ENCODE measurements around the gene RELN.

The RELN gene

DNA sequence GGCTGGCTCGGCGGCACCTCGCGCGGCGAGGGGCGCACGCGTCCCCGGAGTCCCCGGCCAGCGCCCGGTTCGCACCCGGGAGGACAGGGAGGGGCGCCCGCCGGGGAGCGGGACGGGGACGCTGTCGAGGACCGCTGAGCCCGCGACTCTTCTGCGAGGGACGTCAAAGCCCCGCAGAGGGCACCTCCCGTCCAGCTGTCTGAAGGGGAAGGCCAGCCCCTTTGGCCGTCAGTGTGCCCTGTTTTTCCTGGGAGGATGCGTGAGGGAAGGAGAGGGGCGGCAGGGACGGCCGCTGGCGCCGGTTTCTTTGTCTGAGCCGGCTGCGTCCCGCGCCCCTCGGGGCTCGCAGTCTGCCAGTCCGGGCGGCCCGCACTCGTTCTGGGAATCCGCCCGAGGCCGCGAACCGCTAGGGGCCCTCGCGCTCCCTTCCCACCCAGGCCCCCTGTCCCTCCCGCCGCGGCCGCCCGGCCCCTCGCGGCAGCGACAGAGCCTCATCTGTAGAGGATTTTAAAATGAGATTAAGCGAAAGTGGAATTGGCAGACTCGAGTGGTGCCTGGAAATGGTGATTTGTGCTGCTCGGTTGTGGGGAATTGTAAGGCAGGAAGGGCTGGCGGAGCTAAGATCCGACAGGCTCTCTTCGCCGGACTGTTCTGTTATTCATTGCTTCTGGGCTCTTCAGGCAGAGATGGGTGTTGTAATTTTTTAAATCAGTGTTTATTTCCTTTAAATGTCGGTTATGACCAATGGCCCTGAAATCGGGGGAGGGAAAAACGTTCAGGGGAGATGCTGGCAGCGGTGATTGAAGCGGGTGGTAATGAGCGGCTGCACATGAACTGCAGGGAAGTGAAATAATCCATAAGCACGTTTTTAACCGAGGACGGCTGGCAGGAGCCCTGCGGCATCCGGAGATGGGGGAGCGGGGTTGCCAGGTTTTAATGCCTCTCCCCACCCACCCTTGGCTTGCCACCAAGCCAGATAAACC lies 618 bp upstream of the RELN start:
- peak; percentile 69 for DNase-seq (ENCODE audit: low spot score)

DNA sequence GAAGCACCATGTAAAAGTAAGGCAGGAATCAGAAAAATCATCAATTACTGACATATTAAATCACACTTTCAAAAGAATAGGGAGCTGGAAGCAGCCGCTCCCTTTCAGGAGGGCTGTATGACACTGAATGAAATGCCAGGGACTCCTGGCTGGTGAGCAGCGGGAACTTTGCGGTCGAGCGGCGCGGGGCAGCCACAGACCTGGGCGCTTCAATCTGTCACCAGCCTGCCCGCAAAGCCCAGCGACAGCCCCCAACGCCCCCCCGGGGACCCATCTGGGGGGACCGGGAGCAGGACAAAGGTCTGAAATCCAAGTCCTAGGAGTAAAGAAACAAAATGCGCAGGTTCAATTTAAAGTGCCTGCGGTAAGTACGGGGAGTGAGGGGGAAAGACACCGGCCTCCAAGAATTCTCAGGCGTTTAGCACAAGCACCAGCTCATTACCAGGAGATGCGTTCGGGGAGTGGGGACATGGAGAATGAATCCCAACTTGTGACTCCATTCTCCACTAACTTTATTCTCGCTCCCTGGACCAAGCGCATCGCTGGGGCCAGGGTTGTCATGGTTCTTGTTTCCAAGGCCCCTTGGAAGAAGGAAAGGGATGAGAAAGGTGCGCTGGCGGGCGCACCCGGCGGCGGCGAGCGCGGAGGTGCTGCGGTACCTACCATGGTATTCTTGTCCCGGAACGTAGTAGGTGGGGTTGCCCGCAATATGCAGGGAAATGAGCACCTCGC lies 824 bp downstream of the RELN start:
- DNase-seq (ENCODE audit: low spot score) = no peak

DNA sequence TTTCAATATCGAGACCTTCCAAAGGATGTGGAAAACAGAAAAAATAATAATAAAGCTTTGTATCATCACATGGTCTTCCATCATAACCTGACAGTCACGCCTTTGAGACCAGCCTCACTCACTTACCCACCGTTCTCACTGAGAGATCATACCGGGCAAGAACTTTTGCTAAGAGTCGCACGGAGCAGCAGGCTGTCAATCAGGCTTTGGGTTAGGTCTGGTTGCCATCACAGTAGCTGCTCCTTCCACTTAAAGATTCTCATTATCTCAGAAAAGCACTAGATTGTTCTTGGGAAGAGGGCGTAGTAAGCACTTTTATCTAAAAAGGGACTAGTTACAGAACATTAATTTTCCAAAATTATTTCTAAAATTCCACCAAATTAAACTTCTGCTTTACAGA lies 2.0 kb downstream of the RELN start:
- no peak for DNase-seq (ENCODE audit: low spot score)

DNA sequence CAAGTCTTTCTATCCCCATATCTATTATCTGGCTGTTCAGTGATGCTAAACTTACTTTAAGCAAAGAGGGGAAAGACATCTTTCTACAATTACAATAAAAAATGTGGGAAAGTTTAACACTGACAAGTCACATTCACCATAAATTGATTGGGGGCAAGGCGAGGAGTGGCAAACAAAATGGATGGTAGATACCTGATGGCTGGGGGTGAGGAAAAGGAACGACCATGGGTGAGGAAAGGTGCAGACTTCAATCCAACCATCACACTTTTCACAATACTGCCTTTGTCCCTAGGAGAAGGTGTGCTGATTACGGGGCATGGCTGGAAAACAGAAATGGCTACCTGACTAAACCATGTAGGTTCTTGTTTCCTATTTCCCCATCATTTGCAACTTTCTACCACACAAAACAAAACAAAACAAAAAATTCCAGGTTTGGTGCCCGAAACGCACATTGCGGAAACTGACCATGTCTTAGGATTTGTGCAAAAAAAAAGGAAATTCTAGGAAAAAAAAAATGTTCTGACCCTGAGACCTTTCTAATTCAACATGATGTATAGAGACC lies 3.8 kb downstream of the RELN start:
- DNase-seq (ENCODE audit: low spot score) = no peak

DNA sequence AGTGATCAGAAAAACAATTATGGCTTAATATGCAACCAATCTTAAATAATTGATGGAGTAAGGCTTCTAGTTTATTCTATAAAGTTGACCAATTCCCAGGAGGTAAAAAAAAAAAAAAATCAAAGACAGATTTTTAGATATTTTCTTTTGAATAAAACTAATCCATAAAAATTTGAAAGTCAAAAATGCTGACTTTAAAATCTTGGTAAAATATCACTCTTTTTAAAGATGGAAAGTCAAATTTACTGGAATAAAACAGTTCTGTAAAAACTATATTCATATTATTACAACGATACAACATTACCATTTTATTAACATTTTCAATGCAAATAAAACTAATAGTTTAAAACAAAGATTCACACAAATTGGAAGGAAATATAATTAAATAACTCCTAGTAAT lies 5.4 kb downstream of the RELN start:
- DNase-seq (ENCODE audit: low spot score) = no peak

DNA sequence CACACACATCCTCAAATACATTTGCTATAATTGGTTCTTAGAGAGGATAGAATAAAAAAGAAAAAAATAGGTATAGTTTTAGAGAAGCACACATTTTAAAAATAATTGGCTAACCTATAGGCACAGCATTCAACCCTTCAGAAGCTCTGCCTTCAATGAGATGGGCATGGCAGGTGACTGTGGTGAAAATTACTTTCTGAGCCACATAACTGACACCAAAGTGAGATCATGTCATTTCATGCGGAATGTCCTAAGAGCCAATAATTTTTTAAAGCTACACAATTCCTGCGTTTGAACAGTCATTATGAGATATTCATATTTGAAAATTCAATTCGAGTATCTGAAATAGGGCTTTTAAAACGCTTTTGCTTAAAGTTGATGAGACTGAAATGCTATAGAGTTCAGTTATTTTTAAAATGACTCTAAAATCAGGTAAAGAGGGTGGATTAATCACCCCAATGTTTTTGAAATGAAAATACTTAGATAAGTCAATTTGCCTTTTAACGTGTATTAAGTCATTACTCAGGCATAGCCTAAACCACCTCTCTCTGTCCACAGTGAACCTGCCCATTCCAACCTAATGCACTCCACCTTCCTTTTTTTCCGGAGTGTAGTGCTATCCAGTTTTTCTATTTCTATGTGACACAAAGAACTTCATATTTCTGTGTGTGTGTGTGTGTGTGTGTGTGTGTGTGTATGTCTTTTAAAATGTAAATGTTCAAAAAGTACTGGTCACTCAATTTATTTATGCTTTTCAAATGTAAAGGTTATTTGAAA lies 6.1 kb downstream of the RELN start:
- DNase-seq (ENCODE audit: low spot score) = no peak

DNA sequence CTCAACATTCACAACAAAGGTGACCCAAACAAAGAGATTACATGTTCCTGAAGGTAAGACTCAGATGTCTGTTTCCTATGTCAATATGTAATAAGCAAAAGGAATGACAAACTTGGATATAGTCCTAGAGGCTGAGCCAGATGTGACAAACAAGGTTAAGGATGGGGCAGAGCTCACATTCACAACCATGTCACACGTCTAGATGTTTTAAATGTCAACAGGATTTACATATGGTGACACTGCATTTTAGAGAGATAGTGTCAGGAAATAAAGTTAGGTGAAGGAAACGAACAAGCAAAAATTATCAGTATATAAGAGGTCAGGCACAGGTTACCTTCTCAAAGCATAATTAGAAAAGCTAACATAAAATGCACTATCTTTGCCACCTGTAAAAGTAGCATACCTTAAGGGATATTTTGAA lies 8.4 kb downstream of the RELN start:
- no peak for DNase-seq (ENCODE audit: low spot score)

DNA sequence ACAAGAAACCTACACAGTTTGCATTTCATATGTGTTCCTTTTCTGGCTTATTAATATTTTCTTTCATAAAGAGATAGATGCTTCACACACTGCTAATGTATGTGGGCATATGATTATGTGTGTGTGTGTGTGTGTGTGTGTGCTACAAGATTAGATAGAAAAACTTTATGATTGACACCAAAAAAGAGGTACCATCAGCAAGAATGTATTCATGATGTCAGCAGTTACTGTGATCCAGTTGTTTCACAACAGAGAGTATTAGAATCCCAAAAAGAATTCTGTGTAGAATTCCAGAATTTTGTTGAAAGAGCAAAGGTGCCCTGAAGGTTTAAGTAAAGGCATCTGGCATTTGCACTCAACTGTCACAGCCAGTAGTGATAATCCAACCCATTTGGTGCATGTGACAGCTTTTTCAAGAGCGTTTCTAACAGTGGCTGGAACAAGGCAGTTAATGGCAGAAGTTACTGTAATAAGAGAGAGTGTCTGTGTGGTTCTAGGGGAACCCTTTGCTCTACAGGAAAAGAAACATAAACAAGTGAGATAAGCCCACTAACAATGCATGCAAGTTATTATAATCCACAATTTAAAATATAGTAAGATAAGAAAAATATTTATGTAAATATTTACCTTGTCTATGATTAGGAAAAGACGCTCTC lies 16.6 kb downstream of the RELN start:
- no peak for DNase-seq (ENCODE audit: low spot score)

DNA sequence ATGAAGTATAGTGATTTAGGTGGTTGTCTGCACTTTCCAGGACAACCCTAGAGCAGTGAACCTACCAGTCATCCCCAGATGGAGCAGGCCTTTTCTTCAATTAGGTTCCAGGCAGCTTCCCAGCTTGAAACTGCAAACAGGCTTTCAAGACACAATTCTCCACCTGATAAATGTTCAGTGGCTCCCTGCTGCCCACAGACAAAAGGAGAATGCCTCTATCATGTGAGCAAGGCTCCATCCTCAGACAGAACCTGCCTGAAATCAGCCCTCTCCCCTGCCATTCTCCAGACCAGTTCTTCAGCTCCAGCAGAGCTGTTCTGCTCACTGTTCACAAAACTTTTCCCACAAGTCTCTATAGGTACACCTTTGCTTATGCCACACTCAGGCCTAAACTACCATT lies 22.1 kb downstream of the RELN start:
- DNase-seq (ENCODE audit: low spot score) = no peak

DNA sequence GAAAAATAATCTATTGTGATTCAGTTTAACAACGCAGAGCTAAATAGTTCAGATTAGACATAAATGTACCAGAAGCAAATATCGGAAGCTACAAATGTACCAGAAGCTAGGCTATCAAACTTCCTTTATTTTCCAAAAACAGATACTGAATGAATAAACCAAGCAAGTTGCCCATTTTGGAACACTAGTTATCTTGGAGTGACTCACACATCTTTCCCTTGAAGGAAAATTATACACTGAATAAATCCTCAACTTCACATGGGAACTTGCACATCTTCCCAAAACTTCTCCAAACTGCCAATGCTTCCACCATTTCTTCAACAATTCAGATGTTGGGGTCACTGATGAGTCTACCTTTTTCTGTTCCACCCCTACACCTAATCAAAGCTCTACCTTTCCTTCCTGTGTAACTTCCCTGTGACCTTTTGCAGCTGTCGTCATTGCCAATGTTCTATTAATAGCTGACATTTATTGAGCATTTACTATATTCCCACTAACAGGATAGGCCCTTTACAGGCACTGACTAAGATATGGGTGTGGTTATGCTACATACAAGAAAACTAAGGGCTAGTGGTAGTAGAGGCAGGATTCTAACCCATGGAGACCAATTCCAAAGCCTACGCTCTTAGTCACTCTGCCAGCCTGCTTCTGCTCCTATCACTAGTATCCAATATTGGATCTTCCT lies 22.7 kb downstream of the RELN start:
- no peak for DNase-seq (ENCODE audit: low spot score)

DNA sequence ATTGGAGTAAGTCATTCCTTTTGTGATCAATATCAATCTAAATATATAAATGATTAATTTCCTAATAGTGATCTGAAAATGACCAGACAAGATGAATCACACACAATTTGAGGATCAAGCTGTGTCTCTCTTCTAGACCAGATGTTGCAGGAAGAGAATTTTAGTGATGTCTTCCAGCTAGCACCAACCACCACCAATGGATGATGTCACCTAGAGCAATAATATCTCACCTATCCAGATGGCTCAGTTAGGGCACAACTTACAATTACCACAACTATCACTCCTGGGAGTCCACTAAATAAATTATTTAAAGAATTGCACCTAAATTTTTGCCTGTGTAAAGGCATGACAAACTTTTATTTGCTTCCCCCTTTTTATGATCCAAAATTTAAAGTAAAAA lies 25.2 kb downstream of the RELN start:
- DNase-seq (ENCODE audit: low spot score) = no peak

DNA sequence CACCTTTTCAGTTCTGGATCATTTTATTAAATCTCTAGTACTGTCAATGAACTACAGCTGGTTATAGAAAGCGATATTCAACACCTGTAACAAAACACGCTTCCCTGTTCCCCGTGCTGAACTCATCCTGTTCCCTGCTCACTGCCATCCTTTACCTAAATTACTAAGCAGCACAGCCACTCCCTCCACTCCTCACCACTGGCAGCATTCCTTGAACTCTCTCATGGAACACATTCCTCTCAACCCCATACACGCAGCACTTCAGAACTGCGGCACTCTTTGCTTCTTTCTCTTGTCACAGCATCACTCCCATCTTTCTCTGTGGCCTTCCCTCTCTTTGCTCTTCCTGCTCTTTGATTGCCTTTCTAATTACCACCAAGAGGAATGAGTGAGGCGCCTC lies 27.4 kb downstream of the RELN start:
- no peak for DNase-seq (ENCODE audit: low spot score)

DNA sequence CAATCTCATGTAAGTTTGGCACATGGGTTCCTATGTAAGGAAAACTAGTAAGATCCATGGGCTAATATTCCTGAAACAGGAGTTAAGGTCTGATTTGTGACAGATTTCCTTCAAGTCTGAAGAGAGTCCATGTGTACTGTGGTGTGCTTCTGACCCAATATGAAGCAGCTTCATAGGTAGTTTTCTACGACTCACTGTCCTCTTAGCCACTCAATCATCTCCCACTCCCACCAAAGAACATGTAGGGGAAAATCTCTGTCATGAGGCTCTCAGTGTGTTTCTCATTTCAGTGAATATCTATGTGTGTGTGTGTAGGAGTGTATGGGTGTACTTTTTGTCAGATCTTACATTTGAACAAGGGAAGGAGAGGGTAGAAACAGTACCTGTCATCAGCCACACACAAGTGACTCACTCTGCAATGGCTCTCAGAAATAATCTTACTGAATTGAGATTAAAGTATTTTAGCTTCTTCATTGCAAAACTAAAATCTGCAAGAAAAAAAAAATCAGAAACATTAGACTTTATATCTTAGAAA lies 31.1 kb downstream of the RELN start:
- no peak for DNase-seq (ENCODE audit: low spot score)

DNA sequence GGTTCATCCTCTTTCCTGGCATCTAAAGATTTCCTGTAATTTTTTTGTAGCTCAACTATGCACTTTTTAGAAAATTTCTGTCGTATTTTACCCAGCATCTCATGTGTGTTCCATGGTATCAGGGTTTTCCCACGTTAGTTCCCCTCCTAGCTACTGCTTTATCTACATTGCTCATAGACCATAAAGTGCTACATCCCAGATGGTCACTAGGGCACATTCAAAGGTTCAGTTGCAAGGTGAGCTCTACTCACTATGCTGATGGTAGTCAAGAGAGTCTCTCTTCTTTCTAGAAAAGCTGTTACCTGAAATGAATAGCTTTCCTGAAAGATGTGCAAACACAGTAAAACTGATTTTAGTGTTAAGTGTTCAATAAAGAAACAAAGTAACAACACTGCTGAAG lies 33.5 kb downstream of the RELN start:
- no peak for DNase-seq (ENCODE audit: low spot score)

DNA sequence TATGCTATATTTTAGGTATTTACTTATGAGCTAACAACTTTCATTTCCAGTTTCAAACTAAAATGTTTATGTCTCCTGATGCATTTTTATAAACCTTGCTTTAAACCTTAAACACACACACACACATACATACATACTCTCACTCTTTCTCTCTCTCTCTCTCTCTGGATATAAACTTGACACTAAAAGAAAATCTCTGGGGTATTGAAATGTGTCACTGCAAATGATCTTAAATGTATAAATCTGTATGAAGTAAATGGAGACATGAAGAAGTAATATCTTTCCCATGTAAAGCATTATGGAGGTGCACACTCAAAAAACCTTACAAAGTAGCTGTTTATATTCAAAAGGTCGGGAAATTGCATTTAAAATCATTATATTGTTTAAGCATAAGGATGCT lies 37.0 kb downstream of the RELN start:
- DNase-seq (ENCODE audit: low spot score) = no peak

DNA sequence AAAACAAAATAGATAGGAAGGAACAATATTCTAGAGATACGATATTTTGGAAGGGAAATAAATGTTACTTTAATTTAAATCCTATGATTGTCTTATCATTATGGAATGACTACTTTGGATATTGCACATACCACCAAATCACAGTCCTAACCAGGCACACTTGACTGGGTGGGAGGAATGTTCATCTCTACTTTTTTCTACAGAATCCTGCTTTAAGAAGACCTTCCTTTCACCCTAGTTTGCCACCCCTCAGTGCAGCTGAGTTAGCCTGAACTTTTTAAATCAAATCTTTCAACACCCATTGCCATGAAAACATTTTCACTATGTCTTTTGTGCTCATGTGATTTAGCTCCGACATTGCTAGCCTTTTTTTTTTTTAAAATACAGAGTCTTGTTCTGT lies 38.1 kb downstream of the RELN start:
- no peak for DNase-seq (ENCODE audit: low spot score)

DNA sequence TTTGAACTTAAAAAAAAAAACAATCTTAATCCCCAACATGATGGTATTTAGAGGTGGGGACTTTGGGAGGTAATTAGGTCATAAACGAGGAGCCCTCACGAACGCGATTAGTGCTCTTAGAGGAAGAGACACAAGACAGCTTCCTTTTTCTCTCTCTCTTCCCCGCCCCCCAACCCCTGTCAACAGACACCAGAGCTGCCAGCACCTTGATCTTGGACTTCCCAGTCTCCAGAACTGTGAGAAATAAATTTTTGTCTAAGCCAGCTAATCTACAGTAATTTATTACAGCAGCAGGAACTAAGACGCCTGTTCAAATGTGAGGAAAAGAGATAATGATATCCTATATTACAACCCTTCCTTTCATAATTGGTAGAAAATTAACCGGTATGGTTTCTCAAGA lies 40.1 kb downstream of the RELN start:
- no peak for DNase-seq (ENCODE audit: low spot score)

DNA sequence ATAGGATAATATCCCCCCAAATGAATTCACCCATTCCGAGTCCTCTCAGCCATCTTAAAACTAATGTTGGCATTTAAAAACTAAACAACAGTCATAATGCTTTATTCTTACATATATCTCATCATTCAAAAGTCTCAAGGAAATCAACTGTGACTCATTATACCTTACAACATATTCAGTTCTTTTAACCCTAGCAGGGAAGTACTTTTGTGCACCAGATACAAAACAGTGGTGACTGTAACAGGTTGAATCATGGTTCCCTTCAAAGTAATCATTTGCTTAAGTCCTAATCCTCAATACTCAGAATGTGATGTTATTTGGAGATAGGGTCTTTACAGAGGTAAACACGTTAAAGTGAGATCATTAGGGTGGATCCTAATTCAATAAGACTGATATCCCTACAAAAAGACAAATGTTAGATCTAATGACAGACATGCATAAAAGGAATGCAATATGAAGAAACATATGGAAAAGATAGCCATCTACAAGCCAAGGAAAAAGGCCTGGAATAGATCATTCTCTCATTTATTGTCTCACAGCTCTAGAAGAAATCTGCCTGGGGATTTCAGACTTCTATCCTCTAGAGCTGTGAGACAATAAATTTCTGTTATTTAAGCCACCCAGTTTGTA lies 42.3 kb downstream of the RELN start:
- DNase-seq (ENCODE audit: low spot score) = no peak

DNA sequence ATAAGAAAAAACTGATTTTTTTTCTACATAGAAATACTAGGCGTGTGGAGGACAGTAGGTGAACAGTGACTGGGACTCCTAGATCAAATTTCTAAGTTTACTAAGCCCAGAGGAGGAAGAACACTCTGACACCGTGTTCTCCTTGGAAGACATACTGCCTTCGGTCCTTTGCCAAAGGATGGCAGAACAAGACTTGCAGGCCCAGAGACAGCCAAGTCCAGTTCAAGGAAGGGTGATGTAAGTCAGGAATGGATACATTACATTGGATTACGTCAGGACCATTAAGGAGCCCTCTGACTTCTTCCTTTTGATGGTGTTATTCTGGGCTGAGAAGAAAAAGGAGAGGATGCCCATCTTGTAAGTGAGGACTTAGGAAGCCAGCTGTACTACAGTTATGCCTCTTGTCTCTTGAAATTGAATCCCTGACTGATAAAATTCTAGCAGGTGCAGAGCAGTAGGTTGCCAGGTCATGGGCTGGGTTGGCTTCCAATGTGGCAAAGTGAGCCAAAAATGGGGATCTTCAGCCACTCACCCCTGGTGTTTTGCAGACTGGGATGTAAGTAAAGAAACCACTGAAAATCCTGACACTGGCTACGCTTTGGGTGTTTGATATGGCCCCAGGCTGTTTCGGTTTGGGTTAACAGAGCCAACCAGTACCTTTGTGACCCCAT lies 45.1 kb downstream of the RELN start:
- no peak for DNase-seq (ENCODE audit: low spot score)

DNA sequence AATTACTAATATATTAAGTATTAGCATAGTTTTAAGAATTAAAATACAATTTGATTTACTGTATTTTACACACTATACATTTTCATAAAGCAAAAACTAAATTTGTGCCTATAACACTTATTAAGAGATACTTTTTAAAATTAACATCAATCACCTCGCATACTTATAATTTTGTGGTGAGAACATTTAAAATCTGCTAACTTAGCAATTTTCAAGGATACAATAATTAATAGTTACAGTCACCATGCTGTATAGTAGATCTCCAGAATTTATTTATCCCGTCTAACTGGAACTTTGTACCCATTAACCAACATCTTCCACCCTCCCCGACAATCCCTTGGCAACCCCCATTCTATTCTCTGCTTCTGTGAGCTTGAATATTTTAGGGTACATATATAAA lies 47.5 kb downstream of the RELN start:
- no peak for DNase-seq (ENCODE audit: low spot score)

Data from left forelimb (tissue), 1 donor.